CD4-positive, alpha-beta T cell treated with Interleukin-17A for 1 hour (primary cell): ENCODE results near the gene SLC17A9.
A peak's percentile ranks its signal among the peaks of the same experiment; 100 is the strongest.
"Not testable (repeated sequence)": the region's sequence is repeated elsewhere in the genome, so short reads cannot be mapped to it uniquely, and the experiment has no call there.

ENCODE experiments used
- DNase-seq: peaks from one replicate; pipeline ENCODE4 v3.0.0-alpha.2; 2020

Gene SLC17A9

DNA sequence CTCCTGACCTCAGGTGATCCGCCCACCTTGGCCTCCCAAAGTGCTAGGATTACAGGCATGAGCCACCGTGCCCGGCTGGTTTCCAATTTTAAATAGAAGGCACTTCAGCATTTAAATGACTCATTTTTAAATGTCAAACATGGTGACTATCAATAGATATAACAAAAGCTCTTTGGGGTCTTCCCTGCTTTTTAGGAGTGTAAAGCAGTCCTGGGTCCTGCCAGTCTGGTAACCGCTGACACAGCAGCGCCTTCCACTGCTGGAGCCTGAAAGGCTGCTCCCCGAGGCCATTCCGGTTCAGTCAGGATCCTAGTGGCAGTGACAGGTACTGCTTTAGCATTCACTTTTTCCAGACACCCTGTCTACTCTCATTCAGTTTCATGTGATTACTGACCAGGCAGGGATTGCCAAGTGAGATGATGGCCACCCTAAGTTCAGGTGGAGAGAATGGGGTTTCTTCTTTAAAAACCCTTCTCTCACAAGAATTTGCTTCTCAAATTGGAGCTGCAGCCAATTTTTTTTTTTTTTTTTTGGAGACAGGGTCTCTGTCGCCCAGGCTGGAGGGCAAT lies 31.3 kb upstream of the SLC17A9 start:
- peak; percentile 79 for DNase-seq

DNA sequence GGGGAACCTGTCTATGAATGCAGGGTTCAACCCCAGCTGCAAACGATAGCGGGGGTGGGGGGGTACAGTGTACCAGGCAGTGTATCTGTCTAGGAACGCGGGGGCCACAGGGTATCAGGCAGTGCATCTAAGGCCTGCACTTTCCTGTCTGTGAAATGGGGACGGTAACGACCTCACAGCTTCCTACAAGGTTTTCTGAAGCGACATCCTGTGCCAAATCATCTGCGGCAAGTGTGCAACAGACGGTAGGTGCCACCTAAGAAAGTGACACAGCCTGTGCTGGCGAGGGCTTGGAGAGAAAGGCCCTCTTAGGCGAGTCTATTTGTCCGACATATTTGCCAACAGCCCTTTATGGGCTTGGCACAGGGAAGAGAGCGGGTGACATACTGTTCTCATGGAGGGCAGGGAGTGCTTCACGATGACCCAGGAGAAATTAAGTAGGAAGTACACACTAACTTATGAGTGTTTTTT lies 30.0 kb upstream of the SLC17A9 start:
- DNase-seq: peak; percentile 76

DNA sequence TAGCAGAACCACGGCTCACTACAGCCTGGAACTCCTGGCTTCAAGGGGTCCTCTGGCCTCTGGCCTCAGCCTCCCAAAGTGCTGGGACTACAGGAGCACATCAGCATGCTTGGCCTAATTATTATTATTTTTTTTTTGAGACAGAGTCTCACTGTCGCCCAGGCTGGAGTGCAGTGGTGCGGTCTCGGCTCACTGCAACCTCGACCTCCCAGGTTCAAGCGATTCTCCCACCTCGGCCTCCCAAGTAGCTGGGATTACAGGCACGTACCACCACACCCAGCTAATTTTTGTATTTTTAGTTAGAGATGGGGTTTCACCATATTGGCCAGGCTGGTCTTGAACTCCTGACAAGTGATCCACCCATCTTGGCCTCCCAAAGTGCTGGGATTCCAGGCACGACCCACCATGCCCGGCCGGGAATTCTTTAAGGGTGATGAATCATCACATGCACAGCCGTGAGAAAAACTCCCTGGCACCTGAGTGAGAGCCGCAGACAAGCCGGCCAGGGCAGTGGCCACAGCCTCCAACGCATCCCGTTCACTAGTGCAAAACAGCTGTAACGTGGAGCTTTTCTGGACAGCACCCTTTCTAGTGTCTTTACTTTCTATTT lies 29.3 kb upstream of the SLC17A9 start:
- not testable (repeated sequence) for DNase-seq

DNA sequence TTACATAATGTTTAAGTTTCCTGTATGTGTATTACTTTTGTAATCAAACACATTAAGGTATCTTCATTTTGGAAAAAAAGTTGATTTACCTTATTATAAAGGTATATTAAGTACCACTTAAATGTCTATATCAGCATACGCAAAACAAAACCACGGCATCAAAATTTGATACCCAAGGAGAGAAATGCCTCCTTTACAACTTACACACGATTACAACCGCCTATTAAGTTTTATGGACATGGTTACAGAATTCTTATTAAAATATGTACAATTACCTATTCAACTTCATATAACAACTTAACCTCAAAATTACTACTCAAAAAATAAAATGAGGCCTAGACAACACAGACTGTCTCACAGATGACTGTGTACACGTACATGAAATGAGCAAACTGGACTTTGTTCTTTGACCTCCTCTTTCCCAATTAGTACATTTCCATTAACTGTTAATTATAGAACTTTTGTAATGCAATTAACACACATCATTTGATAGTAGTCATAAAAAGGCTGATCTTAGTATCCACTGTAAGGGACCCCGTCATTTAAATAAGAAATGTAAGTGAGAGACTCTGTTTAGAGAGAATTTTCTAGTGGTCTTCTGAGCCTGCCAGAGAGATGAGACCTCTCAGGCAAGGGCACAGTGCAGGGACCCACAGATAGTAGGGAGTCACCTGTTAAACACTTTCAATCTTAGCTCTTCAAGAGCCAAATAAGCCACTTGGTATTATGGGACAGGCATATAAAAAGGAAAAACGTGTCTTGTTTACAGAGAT lies 28.7 kb upstream of the SLC17A9 start:
- DNase-seq: no peak

DNA sequence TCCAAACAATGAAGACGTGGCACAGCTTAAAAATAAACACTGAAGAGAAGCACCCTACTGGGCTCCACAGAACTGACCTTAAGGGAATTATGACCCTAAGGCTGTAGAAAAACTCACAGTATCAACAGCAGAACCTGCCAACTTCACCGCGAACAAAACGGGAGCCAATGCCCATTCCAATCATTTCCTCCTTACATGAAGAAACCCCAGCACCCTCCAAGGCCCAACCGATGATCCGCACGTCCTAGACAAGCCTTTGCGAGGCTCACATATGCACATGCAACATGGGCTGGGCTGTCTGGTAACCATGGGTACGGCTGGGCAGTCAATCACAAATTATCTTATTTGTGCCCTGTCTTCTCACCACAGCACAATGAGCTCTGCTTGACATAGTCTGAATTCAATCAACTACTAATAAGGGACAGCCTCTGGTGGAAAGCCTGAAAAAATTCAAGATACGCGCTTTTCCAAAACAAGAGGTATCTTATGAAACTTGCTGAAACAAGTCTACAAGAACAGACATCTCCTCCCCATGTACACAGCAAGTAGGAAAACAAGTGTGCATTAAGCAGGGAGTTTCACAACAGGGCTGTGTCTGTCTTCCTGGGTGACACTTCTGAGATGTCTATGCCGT lies 27.9 kb upstream of the SLC17A9 start:
- peak; percentile 66 for DNase-seq

DNA sequence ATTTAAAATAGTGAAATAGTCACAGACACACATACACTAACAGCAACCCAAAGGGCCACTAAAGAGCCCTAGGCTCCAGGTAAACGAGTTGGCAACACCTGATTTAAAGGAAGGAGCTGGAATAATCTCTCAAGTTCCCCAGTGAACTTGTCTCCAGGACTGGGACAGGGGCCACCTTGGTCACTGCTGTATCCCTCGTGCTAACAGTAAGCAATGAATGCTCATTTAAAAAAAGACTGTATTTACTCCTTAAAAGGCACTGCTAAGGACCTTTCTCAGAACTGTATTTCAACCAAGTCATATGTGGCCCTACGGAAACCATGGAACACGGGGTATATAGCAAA lies 27.5 kb upstream of the SLC17A9 start:
- no peak for DNase-seq

DNA sequence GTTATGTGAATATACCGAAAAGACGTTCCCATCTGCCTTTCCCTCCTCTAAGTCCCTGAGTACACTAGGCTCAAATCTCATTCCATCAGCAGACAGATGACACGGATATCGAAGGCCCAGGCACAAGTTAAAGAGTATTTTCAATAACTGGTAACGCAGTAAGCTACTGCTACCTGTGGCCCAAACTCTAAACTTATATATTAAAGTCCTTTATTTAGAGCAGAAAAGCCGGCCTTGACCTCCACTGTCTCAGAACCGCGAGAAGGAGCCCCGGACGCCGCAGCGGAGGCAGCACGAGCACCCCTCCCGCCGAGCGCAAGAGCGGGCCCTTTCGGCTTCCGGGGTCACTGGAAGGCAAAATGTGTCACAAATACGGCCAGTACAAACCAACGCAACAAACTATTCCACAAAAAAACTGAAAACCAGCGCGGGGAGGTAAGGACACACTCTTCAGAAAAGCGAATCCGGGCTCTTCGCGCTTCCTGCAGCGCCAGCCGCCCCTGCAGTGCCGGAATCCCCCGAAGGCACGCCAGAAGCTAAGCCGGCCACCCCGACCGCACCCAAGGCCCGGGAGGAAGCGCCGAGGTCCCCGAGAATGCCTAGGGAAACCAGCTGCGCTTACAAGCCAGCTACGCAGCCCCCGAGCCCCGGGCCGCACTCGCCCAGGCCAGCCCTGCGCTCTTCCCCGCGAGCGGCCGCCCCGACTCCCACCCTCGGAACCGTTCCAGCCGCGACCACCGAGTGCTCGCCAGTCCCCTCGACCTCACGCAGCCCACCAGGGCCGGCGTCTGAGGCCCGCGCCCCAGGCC lies 26.9 kb upstream of the SLC17A9 start:
- peak; percentile 65 for DNase-seq

DNA sequence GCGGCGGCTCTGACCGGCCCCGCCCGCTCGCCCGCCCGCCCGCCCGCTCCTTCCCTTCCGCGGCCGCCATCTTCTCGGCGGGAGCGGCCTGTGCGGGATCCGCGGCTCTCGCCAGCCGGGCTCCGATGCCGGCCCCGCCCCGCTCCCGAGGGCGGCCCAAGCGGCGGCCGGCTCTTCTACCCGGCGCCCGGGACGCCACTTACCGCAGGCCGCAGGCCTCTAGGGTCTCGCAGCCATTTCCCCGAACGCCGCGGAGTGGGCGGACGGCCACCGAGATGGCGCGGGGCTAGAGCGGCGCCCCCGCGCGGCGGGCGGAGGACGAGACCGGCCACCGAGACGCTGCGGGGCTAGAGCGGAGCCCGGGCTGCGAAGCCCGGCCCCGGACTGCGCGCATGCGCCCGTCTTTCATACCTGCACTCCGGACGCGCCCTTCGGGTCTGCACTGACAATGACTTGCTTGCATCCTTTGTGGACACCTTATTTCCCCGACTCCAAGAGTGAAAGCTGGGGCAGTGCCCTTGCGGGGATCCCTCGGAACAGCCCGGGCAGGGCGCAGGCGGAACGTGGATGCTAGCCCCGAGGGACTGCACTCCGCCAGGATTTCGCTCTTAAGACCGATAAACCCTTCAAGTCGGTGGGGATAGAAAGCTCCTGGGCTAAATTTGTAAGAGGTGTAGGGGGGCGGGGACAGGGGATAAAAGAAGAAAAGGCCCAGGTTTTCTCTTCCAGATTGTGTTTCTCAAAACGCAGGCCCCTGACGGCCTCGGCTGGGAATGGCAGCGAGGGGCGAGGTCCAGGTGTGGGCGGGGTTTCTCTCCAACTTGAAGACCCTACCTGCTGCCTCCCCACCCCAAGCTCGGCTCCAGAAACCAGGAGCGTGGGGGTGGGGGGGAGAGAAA lies 26.0 kb upstream of the SLC17A9 start, which contains the start of gene DIDO1:
TSS of gene DIDO1 (minus strand) at position 277 of the 899 bp plus-strand sequence.
- peak; percentile 91 for DNase-seq

DNA sequence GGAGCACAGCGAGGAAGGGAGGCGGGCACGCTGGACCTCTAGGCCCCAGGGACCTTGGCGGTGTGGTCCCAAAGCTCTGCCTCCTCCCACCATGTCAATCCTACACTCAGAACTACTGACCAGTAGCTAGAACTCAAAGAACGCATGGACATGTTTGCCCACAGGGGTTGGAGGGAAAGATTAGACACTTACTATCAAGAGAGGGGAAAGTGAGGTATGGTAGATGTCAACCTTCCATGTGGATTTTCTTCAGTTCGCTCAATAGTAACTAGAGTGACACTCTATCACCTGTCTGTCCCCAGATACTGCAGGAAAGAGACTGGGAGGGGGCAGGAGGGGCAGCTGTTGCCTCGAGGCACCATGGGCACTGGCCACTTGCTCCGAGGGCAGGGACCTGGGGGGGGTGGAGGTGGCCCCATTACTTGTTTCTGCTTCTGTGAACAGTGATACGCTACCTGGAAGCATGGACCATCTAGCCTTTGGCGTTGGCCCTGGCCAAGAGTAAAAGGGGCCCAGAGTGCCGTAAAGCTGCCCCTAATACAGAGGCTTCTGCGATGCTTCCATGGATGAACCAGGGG lies 25.3 kb upstream of the SLC17A9 start:
- no peak for DNase-seq

DNA sequence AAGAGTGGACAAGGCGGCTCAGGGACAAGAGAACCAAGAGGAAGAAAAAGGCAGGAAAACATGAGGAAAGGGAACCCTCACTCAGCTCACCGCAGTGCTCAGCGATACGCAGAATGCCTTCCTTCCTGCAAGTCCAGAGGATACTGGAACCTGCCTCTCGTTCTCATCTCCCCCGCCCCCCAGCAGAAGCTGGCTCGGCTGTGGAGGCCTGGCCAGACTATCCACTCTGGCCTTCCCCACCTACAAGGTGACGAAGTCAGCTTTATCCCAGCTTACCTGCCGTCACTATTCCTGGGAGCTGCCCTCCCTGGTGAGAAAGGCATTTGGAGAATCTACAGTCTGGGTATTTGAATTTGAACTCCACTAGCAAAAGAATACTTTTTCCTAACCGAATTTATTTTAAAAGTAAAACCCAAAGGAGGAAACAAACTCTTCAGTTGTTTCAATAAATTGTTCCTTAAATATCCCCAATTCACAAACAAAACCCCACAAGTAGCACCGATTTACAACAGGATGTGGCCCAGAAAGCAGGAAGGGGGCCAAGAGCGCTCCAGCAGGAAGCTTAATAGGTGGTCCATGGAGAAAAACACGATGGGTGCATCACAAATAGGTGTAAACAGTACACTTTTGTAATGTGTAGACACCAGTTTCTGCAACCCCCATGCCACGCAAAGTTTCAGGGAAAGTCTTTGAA lies 24.1 kb upstream of the SLC17A9 start:
- no peak for DNase-seq

DNA sequence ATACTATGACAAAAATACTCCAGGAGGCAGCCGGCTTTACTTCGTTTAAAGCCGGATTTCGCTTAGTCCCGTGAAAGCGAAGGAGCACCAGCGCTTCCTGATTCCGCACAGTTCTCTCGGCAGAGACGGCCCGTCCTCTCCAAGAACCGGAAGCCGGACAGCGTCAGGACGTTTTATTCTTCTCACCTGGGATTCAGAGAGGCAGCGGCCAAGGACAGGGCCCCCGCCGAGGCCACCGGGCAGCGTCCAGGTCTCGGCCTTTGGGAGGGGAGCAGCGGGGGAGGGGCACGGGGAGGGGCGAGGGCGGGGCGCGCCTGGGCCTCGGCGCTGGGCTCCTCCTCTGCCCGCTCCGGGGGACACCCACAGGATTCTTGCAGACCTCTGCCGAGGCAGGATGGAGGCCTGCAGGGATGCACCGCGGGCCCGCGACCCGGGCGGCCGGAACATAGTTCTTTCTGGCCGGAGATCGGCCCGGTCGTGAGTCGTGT lies 23.4 kb upstream of the SLC17A9 start:
- peak; percentile 61 for DNase-seq

DNA sequence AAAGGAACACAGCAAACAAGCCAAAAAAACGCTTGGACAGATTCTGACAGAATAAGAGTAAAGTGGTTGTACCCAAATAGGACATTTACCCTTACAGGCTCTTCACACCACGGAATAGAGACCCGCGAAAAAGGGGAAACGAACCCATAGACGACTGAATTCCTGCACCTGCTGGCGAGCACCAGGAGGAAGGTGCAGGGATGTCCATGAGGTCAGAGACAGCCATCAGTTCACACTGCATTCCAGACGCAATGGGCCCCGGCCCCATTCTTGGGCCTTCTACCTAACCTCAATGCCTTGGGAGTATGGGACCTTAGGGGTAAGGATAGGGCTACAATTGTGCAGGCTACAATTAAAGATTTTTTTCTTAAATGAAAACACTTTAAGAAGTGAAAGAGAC lies 21.0 kb upstream of the SLC17A9 start:
- DNase-seq: no peak

DNA sequence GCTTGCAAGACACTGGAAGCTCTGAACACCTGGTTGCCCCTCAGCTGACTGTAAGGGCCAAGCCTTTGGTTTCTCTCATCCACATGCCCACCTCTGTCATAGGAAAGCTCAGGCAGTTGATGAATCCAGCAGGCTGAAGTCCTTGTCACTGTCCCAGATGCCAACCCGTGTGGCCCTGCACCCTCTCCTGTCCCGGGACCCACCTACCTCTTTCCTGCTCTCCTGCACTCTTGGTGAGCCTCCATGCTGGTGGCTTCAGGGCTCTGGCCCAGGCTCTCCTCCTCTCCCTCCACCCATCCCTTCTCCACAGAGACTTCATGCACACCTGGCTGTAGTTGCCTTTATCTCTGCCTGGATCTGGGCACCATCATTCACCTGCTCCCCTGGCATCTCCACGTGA lies 18.5 kb upstream of the SLC17A9 start:
- no peak for DNase-seq

DNA sequence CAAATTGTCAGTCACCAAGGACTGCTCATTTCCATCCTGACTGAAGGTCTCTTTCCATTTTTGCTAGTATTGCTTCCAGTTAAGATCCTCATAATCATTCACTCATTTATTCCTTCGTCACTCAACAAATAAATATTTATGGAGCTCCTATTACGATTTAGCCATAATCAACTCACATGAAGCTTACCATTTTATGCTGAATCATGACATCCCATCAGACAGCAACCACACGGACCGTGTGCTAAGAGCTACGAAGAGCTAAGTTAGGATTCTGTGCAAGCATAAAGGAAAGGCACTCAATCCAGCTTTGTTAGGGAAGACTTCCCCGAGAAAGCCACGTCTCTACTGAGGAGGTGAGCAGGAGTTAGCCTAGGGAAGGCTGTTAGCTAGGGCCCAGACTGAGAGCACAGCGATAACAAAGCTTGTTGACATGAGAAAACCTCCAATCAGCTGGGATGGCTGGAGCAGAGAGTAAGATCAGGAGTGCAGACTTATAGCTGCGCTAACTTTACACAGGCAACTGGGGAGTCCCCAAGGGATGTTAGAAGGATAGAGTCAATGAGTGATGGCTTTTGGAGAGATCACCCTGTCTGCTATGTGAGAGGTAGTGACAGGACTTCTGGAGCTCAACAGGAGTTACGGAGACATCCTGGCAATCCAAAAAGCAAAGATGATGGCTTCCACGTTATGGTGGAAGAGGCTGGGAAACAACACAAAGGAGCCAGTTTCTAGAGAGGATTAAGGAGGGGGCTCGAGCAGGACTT lies 17.1 kb upstream of the SLC17A9 start:
- DNase-seq: no peak

DNA sequence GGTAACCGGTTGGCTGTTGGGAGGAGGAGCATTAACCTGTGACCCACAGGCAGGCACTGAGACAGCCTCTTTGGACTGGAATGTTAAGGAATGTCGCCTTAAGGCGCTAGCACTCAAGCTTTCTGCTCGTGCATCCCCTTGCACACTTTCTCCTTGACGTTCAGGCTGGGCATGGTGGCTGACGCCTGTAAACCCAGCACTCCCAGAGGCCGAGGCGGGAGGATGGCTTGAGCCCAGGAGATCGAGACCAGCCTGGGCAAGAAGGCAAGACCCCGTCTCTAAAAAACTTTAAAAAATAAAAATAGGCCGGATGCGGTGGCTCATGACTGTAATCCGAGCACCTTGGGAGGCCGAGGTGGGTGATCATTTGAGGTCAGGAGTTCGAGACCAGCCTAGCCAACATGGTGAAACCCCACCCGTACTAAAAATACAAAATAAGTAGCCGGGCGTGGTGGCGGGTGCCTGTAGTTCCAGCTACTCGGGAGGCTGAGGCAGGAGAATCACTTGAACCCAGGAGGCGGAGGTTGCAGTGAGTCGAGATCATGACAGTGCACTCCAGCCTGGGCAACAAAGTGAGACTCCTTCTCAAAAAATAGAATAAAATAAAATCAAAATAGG lies 16.4 kb upstream of the SLC17A9 start:
- DNase-seq: no peak

DNA sequence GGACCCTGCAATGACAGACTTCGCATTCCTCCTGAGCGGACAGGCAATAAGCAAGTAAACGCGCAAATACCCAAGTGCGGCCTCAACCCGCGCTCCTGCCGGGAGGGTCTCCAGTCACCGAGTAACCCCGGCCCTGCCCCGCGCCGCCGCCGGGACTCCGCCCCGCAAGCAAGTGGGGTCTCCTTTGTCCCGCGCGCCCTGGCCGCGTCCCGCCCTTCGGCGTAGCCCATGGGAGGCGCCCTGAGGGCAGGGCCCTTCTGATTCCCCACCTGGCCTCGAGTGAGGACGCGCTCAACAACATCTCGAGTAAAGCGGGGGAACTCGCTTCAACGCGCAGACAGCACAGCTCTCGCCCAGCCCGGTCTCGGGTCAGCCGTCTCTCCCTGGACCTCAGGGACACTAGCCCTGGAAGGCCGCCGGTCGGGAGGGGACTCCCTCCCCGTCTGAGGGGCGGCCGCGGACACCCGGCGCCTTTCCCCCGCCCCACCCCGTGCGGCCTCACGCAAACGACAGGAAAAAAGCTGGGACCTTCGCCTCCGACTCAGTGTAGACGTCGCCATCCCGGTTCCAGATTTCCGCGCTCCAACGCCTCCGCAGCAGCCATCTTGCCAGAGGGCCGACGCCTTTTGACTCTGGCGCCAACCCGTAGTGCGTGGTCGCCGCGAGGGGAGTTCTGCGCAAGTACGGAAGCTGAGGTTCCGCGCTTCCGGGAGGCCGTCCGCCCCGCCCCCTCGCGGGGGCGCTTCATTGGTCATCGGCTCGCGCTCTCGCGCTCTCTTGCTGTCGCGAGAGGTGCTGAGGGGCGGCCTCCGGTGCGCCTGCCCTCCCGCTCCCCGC lies 15.0 kb upstream of the SLC17A9 start:
- DNase-seq: peak; percentile 97

DNA sequence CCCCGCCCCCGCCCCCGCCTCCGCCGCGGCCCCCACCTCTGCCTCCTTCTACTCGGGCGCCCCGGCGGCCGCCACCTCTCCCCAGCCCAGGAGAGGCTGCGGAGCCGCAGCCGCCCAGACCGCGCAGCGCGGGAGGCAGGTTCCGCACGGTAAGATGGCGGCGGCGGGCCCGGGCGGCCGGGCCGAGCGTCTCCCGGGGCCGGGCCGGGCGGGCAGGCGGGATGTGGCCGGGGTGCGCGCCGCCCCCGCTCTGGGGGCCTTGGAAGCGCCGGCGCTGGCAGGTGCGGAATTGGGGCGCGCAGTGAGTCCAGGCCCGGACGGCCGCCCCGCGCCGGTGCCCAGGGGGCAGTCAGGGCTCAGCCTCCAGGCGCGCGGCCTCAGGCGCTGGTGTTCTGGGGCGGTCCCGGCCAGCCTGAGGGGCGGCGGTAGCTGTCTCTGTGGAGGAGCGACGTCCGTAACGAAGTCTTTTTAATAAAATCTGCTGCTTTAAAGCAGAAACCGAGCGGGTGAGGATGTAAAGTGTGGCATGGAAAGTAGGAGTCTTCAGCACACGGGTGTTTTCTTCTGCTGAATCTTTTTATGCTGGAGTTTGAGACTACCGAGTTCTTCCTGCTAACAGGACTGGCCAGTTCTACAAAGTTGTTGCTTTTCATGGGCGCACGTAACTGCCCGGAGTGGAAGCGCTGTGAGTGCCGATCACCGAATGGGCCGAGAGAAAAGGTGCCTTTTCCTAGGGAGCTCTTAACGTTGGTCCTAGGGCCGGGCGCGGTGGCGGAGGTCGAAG lies 14.2 kb upstream of the SLC17A9 start, which contains the start of gene GID8:
TSS of gene GID8 (plus strand) at position 43 of the 784 bp plus-strand sequence. CDS start 3,356 bp downstream, outside the sequence.
- DNase-seq: no peak
